Activated naive CD8-positive, alpha-beta T cell (primary cell): ENCODE measurements around the gene GABRR3.
A peak's percentile ranks its signal among the peaks of the same experiment; 100 is the strongest.

ENCODE experiments used
- H3K27ac Mint-ChIP-seq: one replicate; pipeline ENCODE4 v1.8.0; 2021; ENCODE audit warnings: mixed read lengths
- H3K27me3 Mint-ChIP-seq: one replicate; pipeline ENCODE4 v1.8.0; 2021; ENCODE audit warnings: mixed read lengths
- H3K36me3 Mint-ChIP-seq: one replicate; pipeline ENCODE4 v1.8.0; 2021; ENCODE audit warnings: mixed read lengths
- H3K4me1 Mint-ChIP-seq: one replicate; pipeline ENCODE4 v1.8.0; 2021; ENCODE audit warnings: low read depth, mixed read lengths
- H3K4me3 Mint-ChIP-seq: one replicate; pipeline ENCODE4 v1.8.0; 2021; ENCODE audit warnings: mild to moderate bottlenecking, mixed read lengths
- H3K9me3 Mint-ChIP-seq: one replicate; pipeline ENCODE4 v1.8.0; 2021; ENCODE audit warnings: low read depth, mixed read lengths

Gene GABRR3

DNA sequence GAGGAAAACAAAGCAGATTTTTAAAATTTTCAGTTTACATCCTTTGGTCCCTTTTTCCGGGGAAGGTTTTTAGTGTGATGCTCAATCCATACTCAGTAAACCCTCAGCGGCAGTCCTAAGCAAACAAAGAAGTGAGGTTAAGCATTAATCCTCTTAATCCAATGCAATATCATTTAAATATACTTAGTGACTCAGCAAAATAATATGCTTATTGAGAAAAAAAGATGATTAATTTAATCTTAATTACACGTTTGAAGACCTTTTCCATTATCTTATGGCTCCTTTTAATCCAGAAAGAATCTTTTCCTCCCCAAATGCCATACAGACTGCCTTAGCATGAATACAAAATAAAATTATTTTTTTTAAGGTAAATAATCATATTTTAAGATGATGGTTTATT, at the start of gene GABRR3:
GABRR3 (minus strand) TSS at position 108 of the 400 bp plus-strand sequence. CDS start 328 bp downstream, outside the sequence.
- no peaks in the 10 kb centered on the region for H3K9me3 Mint-ChIP-seq
- H3K4me1 Mint-ChIP-seq: peaks cover 5% of the 10 kb centered on the region
- peaks cover 6% of the 10 kb centered on the region for H3K27me3 Mint-ChIP-seq
- no peak within 1 kb of the TSS for H3K4me3 Mint-ChIP-seq
- H3K36me3 Mint-ChIP-seq: no peaks in the 10 kb centered on the region
- no peak within 1 kb of the TSS for H3K27ac Mint-ChIP-seq

DNA sequence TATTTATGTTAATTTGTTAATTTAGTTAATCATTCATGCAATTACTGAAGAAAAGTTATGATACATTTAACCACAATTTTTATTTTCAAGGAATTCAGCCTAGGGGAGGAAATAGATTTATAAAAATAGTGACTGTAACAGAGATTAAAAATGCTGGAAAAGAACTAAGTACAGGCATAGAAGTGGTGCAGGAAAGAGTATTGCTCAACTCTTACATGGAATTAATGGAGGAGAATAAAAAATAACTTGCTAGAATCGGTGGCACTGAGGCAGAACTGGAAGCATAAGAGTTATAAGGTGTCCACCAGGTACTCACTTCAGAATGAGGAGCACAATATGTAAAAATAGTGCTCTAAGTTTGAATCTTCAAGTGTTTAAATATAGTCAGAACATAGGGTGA, 38.4 kb upstream of the GABRR3 start:
- H3K36me3 Mint-ChIP-seq: no peaks in the 10 kb centered on the region
- H3K9me3 Mint-ChIP-seq: no peaks in the 10 kb centered on the region
- no peak overlapping the region for H3K4me3 Mint-ChIP-seq

DNA sequence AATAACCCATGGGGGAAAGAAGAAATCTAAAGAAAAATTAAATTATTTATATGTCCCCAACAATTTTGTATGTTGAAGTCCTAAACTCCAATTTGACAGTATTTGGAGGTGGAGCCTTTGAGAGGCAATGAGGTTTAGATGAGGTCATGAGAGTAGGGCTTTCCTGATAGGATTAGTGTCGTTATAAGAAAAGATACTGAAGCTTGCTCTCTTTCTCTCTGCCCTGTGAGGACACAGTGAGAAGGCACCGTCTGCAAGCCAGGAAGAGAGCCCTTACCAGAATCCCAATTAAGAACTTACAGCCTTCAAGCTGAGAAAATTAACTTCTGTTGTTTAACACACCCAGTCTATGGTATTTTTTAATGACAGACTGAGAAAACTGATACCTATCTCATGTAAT, 35.7 kb upstream of the GABRR3 start:
- no peaks in the 10 kb centered on the region for H3K4me1 Mint-ChIP-seq
- H3K4me3 Mint-ChIP-seq: no peak overlapping the region
- no peaks in the 10 kb centered on the region for H3K27me3 Mint-ChIP-seq
- H3K9me3 Mint-ChIP-seq: no peaks in the 10 kb centered on the region
- H3K36me3 Mint-ChIP-seq: no peaks in the 10 kb centered on the region
- H3K27ac Mint-ChIP-seq: no peak overlapping the region

More for the DNA sequence above, 38.4 kb upstream of the GABRR3 start:
- Mint-ChIP-seq H3K4me1 (no peaks in the 10 kb centered on the region), H3K27ac (no peak overlapping the region), H3K27me3 (peaks cover 2% of the 10 kb centered on the region)

DNA sequence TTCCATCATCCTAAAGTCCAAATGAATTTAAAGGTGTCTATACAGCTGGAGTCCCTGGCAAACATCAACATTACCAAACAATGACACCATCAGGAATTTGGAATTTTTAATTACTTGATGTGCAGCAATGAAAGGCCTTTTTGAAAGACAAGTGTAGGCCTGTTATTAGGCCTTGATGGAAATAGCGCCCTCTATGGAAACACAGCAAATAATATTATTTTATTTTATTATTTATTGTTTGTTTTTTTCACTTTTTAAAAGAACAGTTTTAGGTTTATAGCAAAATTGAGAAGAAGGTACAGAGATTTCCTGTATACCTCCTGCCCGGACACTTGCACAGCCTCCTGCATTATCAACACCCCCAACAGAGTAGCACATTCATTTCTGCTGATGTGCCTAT, 33.7 kb upstream of the GABRR3 start:
- H3K27ac Mint-ChIP-seq: no peak overlapping the region
- no peaks in the 10 kb centered on the region for H3K36me3 Mint-ChIP-seq
- H3K4me3 Mint-ChIP-seq: no peak overlapping the region
- no peaks in the 10 kb centered on the region for H3K4me1 Mint-ChIP-seq
- H3K27me3 Mint-ChIP-seq: peaks cover 3% of the 10 kb centered on the region
- H3K9me3 Mint-ChIP-seq: no peaks in the 10 kb centered on the region

GRCh38 chr3:98058244-98058960, 23.3 kb upstream of the GABRR3 start:
- Mint-ChIP-seq H3K27ac (no peak overlapping the region), H3K36me3 (no peaks in the 10 kb centered on the region), H3K9me3 (no peaks in the 10 kb centered on the region), H3K4me3 (no peak overlapping the region), H3K27me3 (peaks cover 11% of the 10 kb centered on the region), H3K4me1 (no peaks in the 10 kb centered on the region)

DNA sequence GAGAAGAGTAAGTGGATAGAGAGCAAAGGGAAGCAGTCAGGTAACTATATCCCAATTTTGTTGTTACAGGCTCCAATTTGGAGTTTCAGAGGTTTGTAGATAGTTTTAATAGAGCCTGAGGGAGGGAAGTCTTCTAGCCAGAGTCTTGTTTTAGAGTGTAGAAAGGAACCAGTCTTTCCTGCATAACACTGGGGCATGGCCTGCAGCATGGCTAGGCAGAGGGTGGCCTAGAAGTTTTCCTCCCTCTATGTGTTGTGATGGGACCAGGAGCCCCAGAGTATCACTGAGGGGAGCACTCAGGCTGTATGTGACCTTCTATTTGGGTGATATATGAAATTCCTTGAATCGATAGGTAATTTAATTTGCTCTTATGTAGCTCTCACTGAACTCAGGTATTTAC, 22.5 kb upstream of the GABRR3 start:
- Mint-ChIP-seq H3K27ac (no peak overlapping the region), H3K4me3 (no peak overlapping the region), H3K9me3 (no peaks in the 10 kb centered on the region), H3K4me1 (no peaks in the 10 kb centered on the region), H3K36me3 (no peaks in the 10 kb centered on the region), H3K27me3 (peaks cover 11% of the 10 kb centered on the region)

DNA sequence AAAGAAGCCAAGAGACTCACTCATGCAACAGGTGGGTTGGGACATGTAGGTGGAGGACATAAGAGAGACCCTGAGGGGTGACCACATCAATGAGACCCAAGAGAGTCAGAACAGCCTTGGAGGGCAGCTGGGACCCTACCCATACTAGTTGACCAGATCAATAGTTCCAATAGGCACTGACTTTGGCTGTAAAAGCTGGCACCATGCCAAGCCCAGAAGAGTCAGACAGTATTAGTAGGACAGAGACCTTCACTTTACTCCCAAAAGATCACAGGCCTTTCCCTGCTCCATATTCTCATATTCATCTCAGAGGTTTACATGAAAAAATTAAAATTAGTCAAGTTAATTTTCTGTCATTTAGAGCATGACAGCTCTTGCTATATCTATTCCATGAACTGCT, 20.9 kb upstream of the GABRR3 start:
- H3K27ac Mint-ChIP-seq: no peak overlapping the region
- no peaks in the 10 kb centered on the region for H3K9me3 Mint-ChIP-seq
- H3K4me1 Mint-ChIP-seq: no peaks in the 10 kb centered on the region
- H3K36me3 Mint-ChIP-seq: no peaks in the 10 kb centered on the region
- no peak overlapping the region for H3K4me3 Mint-ChIP-seq
- H3K27me3 Mint-ChIP-seq: peaks cover 14% of the 10 kb centered on the region

- no peak overlapping the region for H3K4me3 Mint-ChIP-seq
- no peaks in the 10 kb centered on the region for H3K9me3 Mint-ChIP-seq
- H3K4me1 Mint-ChIP-seq: no peaks in the 10 kb centered on the region
- H3K36me3 Mint-ChIP-seq: no peaks in the 10 kb centered on the region
- no peak overlapping the region for H3K27ac Mint-ChIP-seq
- peaks cover 7% of the 10 kb centered on the region for H3K27me3 Mint-ChIP-seq
Observed at GRCh38 chr3:98049271-98049670, 14.2 kb upstream of the GABRR3 start.

- Mint-ChIP-seq H3K36me3 (no peaks in the 10 kb centered on the region), H3K27ac (no peak overlapping the region), H3K4me1 (no peaks in the 10 kb centered on the region), H3K9me3 (no peaks in the 10 kb centered on the region), H3K4me3 (no peak overlapping the region), H3K27me3 (peaks cover 9% of the 10 kb centered on the region)
Observed at GRCh38 chr3:98048586-98048985, 13.5 kb upstream of the GABRR3 start.

DNA sequence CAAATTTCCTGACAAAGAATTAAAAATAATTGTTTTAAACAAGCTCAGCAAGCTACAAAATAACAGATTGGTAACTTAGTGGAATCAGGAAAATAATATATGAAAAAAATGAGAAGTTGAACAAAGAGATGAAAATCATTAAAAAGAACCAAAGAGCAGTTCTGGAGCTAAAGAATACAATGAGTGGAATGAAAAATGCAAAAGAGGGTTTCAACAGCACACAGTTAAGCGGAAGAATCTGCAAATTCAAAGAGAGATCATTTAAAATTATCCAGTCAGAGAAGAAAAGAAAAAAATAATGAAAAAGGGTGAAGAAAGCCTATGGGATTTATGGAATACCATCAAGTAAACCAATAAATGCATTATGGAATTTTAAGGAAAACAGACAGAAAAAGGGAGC, 6.2 kb upstream of the GABRR3 start:
- H3K27me3 Mint-ChIP-seq: peaks cover 15% of the 10 kb centered on the region
- H3K4me1 Mint-ChIP-seq: peaks cover 5% of the 10 kb centered on the region
- H3K36me3 Mint-ChIP-seq: no peaks in the 10 kb centered on the region
- H3K9me3 Mint-ChIP-seq: peaks cover 9% of the 10 kb centered on the region
- no peak overlapping the region for H3K27ac Mint-ChIP-seq
- H3K4me3 Mint-ChIP-seq: no peak overlapping the region

DNA sequence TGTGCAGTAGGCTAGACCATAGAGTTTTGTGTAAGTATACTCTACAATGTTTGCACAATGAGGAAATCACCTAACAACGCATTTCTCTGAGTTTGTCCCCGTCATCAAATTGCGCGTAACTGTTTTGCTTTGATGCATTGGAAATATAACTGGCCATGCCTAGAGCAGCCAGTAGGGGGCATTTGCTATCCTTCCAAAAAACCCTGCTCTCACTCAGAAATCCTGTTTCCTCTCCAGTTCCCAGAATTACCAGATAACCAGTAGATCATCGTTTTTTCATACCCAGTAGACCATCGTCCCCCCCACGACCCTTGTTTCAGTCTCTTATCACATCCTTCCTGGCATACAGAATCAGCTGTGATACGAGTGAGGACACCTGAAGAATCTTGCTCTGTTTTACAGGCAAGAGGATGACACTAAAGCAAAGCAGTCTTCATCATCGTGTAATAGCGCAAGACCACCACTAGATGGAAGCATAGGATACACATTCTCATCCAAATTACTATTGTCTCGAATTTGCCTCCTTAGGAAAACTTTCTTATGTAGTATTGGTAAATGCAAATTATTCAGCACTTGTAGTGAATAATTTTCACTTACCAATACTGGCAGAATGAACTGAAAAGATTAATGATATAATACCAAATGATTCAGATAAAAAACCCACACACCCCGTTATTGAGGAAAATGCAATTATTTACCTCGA, 4.4 kb upstream of the GABRR3 start:
- Mint-ChIP-seq H3K4me1 (peaks cover 5% of the 10 kb centered on the region), H3K4me3 (peak overlapping the region; percentile 87), H3K9me3 (peaks cover 9% of the 10 kb centered on the region), H3K27ac (peak overlapping the region; percentile 86), H3K36me3 (no peaks in the 10 kb centered on the region), H3K27me3 (peaks cover 13% of the 10 kb centered on the region)

DNA sequence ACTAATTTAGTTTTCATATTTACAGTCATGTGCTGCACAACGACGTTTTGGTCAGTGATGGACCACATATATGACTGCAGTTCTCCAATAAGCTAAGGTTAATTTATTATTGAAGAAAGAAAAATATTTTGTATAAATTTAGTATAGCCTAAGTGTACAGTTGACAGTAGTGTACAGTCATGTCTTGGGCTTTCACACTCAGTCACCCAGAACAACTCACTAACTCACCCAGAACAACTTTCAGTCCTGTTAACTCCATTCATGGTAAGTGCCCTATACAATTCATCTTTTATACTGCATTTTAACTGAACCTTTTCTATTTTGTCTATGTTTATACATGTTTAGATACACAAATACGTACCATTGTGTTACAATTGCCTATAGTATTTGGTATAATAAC, 3.8 kb upstream of the GABRR3 start:
- peaks cover 5% of the 10 kb centered on the region for H3K4me1 Mint-ChIP-seq
- H3K27ac Mint-ChIP-seq: peak overlapping the region; percentile 86
- peaks cover 16% of the 10 kb centered on the region for H3K27me3 Mint-ChIP-seq
- H3K4me3 Mint-ChIP-seq: no peak overlapping the region
- H3K36me3 Mint-ChIP-seq: no peaks in the 10 kb centered on the region
- H3K9me3 Mint-ChIP-seq: peaks cover 9% of the 10 kb centered on the region

- Mint-ChIP-seq H3K9me3 (peaks cover 9% of the 10 kb centered on the region), H3K27me3 (peaks cover 15% of the 10 kb centered on the region), H3K36me3 (no peaks in the 10 kb centered on the region), H3K4me3 (no peak overlapping the region), H3K4me1 (peaks cover 5% of the 10 kb centered on the region), H3K27ac (no peak overlapping the region)
Observed at GRCh38 chr3:98038286-98038685, 3.2 kb upstream of the GABRR3 start.

DNA sequence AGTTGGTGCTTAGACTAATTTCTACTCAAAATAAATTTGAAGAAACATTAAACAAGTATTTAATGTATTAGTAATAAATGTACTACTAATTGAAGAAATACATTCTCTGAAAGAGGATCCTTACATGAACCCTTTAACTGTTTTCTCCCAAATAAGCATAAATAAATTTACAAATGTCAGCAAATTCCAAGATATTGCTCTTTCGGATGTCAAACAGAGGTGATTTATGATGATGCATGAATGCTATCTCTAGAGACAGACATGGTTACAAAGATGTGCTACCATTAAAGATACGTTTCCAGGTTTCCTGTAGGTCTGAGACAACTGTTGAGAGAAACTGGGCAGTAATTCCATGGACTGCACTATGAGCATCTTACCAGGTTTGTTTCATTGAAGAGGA, 629 bp downstream of the GABRR3 start:
- no peak overlapping the region for H3K27ac Mint-ChIP-seq
- peaks cover 6% of the 10 kb centered on the region for H3K27me3 Mint-ChIP-seq
- no peaks in the 10 kb centered on the region for H3K36me3 Mint-ChIP-seq
- no peaks in the 10 kb centered on the region for H3K9me3 Mint-ChIP-seq
- H3K4me3 Mint-ChIP-seq: no peak overlapping the region
- peaks cover 7% of the 10 kb centered on the region for H3K4me1 Mint-ChIP-seq

- peaks cover 8% of the 10 kb centered on the region for H3K4me1 Mint-ChIP-seq
- no peak overlapping the region for H3K27ac Mint-ChIP-seq
- peaks cover 6% of the 10 kb centered on the region for H3K27me3 Mint-ChIP-seq
- H3K4me3 Mint-ChIP-seq: no peak overlapping the region
- no peaks in the 10 kb centered on the region for H3K9me3 Mint-ChIP-seq
- no peaks in the 10 kb centered on the region for H3K36me3 Mint-ChIP-seq
Observed at GRCh38 chr3:98034036-98034435, 1.1 kb downstream of the GABRR3 start.

DNA sequence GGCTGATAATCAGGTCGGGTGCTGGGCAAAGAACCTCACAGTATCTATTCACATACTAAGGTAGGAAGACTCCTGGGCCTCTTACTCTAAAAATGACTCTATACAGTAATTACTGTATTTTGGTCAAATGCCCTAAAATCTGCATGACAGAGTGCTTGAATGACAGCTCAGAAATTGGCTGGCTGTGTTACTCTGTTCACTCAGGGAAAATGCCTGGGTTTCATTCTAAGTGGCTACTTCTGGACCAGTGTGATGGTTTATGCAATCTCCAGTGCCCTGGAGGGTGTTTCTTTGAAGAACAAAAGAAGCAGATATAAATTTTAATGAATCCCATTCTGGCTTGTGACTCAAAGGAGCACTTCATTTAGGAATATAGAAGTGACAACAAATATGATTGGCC, 2.2 kb downstream of the GABRR3 start:
- Mint-ChIP-seq H3K27me3 (peaks cover 5% of the 10 kb centered on the region), H3K9me3 (no peaks in the 10 kb centered on the region), H3K27ac (no peak overlapping the region), H3K4me1 (peaks cover 14% of the 10 kb centered on the region), H3K36me3 (no peaks in the 10 kb centered on the region), H3K4me3 (no peak overlapping the region)
